Right ventricle myocardium superior (tissue), 1 donor: ENCODE data around the gene KRT35. TPM values are rescaled to one million over a fixed set of nuclear protein-coding genes. Genes with fewer than 3 reads are reported as not detected.

ENCODE experiments used
- ATAC-seq: fragments of 200-7000 bp; cut with Tn5 transposase; one replicate; pipeline ENCODE4 v1.9.1; 2020; ENCODE audit warnings: mild to moderate bottlenecking; ENCODE audit not compliant: poor library complexity
- DNase-seq: peaks from one replicate; pipeline ENCODE4 v3.0.0-alpha.2; 2020
- intact Hi-C: fragments of 100-400 bp; cut with DNase I; formaldehyde crosslinking; loops from one replicate; pipeline ENCODE4 v1.11.2; 2022
- total RNA-seq: library from RNA; stranded (reverse); fragmentation: NEBNext Ultra II Directional; extraction: Animal tissue kit (Norgen Biotek cat#: 25700); gene quantifications from one replicate; pipeline ENCODE4 v1.2.1, GENCODE V29; 2021
- donor health status: DM: no; HTN: yes; CAD: no; lungs with severe emphysema.

Gene KRT35
- total RNA-seq, 1 donor from 2014 or later, result not detected

DNA sequence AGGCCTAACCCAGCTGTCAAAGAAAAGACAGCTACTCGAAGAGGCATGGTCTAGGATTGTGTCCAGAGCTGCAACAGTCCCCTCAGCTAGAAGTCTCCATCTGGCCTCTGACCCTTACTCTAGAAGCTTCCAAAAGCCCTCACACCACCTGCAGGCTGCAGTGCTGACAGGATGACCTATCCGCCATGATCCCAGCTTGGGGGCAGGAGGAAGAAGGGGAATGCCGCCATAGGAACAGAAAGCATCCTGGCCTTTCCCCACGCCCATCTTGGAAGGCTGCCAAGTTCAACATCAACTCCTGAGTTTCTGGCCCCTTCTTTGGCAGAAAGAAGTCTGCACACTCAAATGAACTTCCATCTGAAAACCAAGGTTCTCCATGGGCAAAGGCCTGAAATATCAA, 11.8 kb upstream of the KRT35 start:
- DNase-seq, result no peak
- intact Hi-C loops, result no loop called here
- ATAC-seq, result no peak

DNA sequence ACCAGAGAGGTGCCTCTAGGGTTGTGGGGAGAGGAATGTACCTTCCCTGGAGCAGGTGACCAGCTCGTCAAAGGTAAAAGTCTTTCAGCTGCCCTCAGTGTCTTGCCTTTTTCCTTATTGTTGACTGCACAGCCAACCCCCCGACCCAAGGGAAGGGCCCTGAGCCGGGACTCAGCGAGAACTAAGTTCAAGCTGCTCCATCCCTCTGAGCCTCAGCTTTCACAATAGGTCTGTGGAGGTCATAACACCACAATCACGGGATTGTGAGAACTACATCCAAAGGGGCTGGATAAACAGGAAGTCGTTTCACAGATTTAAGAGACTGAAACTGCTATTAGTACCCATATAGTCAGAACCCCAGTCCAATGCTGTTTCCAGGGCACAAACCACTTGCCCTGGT, 11.4 kb upstream of the KRT35 start:
- intact Hi-C loops, result no loop called here
- DNase-seq, result no peak
- peak; percentile 16 for ATAC-seq

DNA sequence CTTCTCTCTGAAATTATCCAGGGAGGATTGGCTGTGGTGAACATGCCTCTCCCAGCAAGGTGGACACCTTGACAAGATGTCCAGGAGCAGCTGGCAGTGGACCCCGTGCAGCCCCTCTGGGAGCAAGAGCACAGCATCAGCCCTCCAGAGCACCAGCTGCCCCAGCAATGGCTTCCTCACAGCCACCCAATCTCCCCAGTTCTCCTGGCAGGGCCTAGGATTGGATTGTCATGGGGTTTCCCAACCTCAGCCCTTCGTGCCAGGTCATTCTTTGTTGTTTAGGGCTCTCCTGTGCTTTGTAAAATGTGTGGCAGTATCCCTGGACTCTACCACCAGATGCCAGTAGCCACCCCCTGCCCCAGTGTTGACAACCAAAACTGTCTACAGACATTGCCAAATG, 10.5 kb upstream of the KRT35 start:
- intact Hi-C loops, result no loop called here
- ATAC-seq, result no peak
- no peak for DNase-seq

DNA sequence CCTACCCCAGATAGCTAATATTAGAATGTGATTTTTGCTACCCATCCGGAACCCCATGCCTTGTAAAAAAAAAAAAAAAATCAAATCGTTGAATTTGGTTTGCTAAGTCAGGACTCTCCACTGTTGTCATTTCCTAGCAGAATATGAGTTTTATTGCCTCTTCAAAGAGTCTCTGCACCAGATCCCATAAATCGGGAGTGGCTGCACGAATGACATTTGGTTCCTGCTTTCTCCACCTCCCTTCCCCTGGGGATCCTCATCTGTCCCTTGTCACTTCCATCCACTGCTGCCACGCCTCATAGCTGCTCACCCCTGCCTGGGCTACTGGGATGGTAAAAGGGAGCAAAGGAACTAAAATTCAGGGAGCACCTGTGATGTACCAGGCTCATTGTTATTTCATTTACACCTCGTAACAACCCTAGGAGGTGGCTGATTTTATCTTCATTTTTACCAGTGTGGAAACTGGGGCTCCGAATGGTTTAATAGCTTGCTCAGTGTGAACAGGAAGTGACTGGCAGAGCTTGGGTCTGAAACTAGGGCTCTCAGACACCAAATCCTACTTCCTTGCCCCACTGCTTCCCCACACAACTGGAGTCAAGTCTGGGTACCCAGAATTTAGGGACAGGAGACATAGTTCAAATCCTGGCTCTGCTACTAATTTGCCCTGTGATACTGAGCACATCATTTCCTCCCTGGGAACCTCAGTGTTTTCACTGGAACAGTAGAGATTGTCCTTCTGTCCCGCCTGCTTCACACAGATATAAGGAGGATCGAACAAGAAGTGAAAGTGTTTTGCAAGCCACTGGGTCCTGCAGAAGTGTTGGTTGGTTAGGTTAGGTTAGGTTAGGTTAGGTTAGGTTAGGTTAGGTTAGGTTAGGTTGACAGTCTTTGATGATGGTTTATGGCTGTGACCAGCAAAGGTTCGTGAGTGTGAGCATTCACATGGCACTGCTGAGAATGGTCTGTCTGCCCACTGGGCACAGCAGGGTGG, 9.3 kb upstream of the KRT35 start:
- intact Hi-C loops, result no loop called here
- DNase-seq (no peak), ATAC-seq (no peak)

GRCh38 chr17:41489531-41489930, 8.6 kb upstream of the KRT35 start, which contains the start of gene KRT36:
TSS of gene KRT36 (minus strand) at chr17:41489910. CDS start at chr17:41489864, 46 bp downstream.
- intact Hi-C loops, result no loop called here
- ATAC-seq (no peak), DNase-seq (no peak)

GRCh38 chr17:41486809-41487530, 6.0 kb upstream of the KRT35 start:
- DNase-seq (peak; percentile 59), ATAC-seq (no peak)
- intact Hi-C loops, result no loop called here

DNA sequence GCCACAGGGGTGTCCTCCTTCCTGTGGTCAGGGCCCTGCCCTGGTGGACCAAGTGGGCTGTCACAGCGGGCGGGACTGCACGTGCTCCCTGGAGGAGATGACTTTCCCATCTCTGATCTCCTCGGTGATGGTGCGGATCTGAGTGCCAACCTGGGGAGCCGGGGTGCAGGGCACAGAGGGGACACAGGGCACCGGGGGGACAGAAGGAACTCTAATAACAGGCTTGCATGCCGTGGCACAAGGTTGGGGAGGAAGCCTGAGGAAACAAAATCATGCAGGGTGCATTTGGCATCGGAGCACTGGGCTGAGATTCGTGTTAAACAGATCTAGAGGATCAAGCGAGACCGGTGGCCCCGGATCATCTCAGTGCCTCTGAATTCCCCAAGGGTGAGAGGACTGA, 5.4 kb upstream of the KRT35 start:
- ATAC-seq (no peak), DNase-seq (no peak)
- intact Hi-C loops, result no loop called here

- DNase-seq (no peak), ATAC-seq (peak; percentile 46)
- intact Hi-C loops, result no loop called here
These were observed 4.3 kb upstream of the KRT35 start for GRCh38 chr17:41484920-41485904.

DNA sequence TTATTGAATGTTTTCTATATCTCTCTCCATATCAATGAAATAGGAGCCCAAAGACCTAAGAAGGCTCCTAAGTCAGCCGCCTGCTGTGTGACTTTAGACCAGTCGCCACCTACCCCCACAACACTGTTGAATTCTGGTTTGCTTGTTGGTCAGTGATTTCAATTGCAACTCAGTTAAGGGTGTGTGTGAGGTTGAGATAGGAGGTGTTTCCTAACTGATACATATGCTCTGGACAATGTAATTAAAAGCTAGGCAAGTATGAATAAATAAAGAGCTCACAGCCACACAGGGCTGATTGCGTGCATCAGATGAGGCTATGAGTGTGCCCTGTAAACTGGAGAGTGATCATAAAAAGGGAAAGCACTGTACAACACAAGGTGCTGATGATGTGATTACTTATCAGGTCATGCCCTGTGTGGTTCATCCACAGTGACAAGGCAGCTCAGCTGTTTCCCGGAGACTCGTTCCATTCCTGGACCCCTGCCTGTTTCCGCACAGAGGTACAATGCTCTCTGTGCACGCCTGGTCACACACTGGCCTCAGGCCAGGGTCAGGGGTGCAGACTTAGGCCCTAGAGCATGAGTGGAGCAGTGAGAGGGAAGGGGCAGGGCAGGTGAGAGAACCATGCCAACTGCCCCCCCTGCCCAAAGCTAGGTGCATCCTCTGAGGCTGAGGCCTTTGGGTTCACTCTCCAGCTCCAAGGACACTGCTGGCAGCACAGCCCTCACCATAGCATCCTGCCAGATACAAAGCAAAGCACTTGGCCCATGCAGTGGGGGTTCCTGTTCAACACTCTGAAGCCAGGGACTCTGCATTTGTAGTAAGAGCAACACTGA, 3.3 kb upstream of the KRT35 start:
- no peak for DNase-seq
- intact Hi-C loops, result no loop called here
- ATAC-seq, result no peak

- ATAC-seq, result no peak
- intact Hi-C loops, result no loop called here
- DNase-seq, result no peak
These were observed 2.6 kb upstream of the KRT35 start for GRCh38 chr17:41483531-41483930.

DNA sequence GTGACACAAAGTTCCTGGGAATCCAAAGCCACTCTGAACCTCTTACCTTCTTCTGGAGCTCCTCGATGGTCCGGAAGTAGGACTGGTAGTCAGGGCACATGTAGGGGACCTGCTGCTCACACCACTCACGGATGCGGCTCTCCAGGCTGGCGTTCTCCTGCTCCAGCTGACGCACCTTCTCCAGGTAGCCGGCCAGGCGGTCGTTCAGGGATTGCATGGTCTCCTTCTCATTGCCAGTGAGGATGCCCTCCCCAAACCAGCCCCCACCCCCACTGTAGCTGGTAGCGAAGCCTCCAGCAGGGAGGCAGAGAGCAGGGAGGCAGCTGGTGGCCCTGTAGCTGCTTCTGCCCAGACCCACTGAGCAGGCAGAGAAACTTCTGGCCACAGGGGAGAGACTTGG, 370 bp downstream of the KRT35 start:
- intact Hi-C loops, result no loop called here
- no peak for DNase-seq
- ATAC-seq, result no peak

DNA sequence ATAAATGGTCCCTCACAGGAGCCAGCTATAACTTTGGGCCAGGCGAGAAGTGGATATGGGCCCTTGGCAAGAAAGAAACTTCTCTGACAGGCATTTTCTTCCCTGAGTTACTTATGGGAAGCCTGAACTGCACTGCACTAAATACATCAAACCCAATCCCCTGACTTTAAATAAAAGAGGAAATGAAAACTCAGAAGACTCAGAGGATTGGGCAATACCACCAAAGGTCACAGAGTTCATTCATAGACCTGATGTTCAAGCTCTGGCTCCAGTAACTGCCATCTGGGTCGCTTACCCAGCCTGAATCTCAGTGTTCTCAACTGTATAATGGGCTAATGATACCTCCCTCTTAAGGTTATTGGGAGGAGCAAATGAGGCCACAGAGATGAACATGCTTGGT, 815 bp downstream of the KRT35 start:
- intact Hi-C loops, result no loop called here
- ATAC-seq (no peak), DNase-seq (no peak)

DNA sequence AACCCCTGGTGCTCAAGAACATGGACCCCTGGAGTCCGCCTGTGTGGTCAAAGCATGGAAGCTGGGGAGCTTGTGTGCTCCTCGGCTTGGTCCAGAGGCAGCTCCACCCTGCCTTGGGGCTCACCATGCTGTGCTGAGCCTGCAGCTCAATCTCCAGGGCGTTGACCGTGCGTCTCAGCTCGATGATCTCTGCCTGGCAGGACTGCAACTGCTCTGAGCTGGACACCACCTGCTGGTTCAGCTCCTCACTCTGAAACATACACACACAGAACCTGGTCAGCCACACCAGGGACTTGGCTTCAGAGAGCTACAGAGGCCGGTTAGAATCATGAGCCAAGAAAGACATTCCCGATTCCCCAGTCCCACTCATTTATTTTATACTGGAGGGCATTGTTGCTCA, 2.7 kb downstream of the KRT35 start:
- intact Hi-C loops, result no loop called here
- DNase-seq, result no peak
- ATAC-seq, result no peak

DNA sequence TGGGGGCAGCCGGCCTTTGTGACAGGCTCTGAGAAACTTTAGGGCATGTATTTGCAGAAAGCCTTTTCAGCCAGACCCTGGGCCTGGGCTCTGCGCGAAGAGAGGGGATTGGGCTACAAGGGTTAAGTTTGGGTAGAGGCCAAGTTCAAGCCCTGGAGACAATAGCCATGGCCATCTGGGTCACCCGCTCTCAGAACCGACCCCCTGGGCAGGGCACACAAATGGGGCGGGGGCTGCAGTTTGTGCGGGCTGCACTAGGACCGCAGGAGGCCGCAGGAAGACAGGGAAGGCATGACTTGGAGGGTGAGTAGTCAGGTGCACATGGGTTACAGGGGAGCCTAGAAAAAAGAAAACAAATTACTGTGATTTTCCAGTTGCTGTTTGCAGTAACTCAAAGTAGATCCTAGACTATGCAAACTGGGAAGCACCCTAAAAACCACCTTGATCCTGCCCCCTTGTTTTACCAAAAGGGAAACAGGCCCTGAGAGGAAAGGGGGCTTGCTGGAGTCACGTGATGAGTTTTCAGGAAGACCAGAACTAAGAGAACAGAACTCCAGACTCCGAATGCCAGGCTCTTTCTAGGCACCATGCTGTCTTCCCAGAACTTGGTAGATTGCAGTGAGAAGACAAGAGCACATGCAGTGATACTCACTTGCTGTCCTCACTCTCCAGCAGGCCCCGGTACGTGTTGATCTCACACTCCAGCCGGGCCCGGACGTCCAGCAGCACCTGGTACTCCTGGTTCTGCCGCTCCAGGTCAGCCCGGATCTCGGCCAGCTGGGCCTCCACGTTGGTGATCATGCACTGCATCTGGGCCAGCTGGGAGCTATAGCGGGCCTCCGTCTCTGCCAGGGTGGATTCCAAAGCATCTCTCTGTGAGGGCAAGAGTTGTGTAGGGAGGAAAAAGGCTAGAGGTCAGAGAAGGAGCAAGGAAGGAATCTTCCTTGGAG, 3.8 kb downstream of the KRT35 start:
- DNase-seq (no peak), ATAC-seq (no peak)
- intact Hi-C loops, result no loop called here

DNA sequence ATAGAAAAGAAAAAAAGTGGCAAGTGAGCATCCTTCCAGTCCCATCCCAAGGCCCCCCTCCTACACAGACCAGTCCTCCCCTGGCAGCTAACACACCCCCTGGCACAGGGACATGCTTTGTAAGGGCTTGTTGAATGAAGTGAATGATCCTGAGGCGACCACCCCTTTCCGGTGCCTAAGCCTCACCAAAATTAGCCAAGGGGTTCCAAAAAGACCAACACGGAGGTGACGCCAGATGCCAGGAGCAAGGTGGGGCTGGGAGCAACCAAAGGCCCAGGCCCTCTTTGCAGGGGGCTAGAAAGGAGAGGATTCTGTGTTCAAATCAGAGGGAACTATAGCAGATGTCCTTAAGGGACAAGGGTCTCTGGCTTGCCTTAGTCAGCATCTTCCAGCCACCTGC, 5.5 kb downstream of the KRT35 start:
- no peak for ATAC-seq
- intact Hi-C loops, result no loop called here

DNA sequence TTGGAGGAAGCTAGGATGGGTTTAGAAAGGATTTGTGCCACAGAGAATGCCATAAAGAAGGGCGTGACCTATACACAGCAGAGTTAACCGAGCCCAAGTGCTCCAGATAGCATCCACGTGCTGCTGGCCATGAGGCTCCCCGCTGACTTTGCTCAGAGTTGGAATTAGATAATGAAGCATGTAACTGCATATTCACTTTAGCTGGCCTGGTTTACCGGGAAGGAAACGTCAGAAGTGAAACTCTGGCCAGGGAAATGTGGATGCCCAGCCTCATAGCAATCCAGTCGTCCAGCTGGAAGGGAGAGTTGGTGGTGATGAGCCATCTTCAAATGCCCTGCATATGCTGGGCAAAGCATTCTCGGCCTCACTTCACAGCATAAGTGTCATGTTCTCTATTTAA, 6.1 kb downstream of the KRT35 start:
- intact Hi-C loops, result no loop called here
- ATAC-seq, result peak; percentile 76
- DNase-seq, result no peak

More for the DNA sequence above, 5.5 kb downstream of the KRT35 start:
- DNase-seq, result no peak

DNA sequence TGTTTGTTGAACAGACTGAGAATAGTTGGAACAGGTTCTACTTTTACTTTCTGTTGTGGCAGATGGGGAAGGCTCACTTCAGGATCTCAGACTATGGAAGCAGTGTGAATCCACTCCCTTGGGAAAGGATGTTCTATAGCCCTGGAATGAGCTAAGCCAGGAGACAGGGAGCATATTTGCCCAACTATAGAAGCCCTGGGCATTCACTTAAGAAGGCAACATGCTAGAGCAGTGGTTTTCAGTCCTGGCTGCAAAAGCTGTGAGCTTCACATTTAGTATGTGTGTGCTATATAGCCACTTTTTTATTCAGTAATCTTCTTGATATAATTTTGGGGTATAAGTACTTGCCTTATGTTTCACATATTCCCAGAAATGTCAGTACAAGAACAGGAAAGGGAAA, 12.6 kb downstream of the KRT35 start:
- DNase-seq (no peak), ATAC-seq (no peak)
- intact Hi-C loops, result no loop called here
